Measurements from ENCODE around the gene PPP1R9B. TPM values are rescaled to one million over a fixed set of nuclear protein-coding genes. Genes with fewer than 3 reads are reported as not detected.

Gene PPP1R9B
- total RNA-seq, 2 donors from 2014 or later = 82.9 to 111 TPM

- H3K9me3 ChIP-seq (ENCODE audit: control insufficient read depth, low read length, poor library complexity, severe bottlenecking) = no peaks in the 10 kb centered on the region
- no peak for ATAC-seq
- DNase-seq = no peak
- H3K27ac Mint-ChIP-seq = no peak overlapping the region
- peaks cover 9% of the 10 kb centered on the region for H3K36me3 Mint-ChIP-seq (ENCODE audit: low read depth)
- no peak overlapping the region for H3K4me3 Mint-ChIP-seq
- H3K27me3 Mint-ChIP-seq = no peaks in the 10 kb centered on the region
- peaks cover 2% of the 10 kb centered on the region for H3K4me1 Mint-ChIP-seq
Measured at GRCh38 chr17:50108556-50108955, 41.9 kb downstream of the PPP1R9B start.

GRCh38 chr17:50107790-50108414 lies 42.6 kb downstream of the PPP1R9B start:
- H3K9me3 ChIP-seq (ENCODE audit: control insufficient read depth, low read length, poor library complexity, severe bottlenecking) = no peaks in the 10 kb centered on the region
- Mint-ChIP-seq H3K36me3 (ENCODE audit: low read depth) (peaks cover 9% of the 10 kb centered on the region), H3K27ac (no peak overlapping the region), H3K4me3 (no peak overlapping the region), H3K4me1 (peaks cover 5% of the 10 kb centered on the region), H3K27me3 (no peaks in the 10 kb centered on the region)
- DNase-seq (no peak), ATAC-seq (no peak)

- Mint-ChIP-seq H3K36me3 (ENCODE audit: low read depth) (peaks cover 9% of the 10 kb centered on the region), H3K27ac (no peak overlapping the region), H3K4me1 (peaks cover 5% of the 10 kb centered on the region), H3K4me3 (no peak overlapping the region), H3K27me3 (no peaks in the 10 kb centered on the region)
- DNase-seq (no peak), ATAC-seq (no peak)
- no peaks in the 10 kb centered on the region for H3K9me3 ChIP-seq (ENCODE audit: control insufficient read depth, low read length, poor library complexity, severe bottlenecking)
Measured at GRCh38 chr17:50106393-50107131, 43.9 kb downstream of the PPP1R9B start.

GRCh38 chr17:50105811-50106210 lies 44.7 kb downstream of the PPP1R9B start:
- DNase-seq (no peak), ATAC-seq (no peak)
- peaks cover 5% of the 10 kb centered on the region for H3K4me1 Mint-ChIP-seq

GRCh38 chr17:50103941-50104340 lies 46.5 kb downstream of the PPP1R9B start:
- H3K36me3 Mint-ChIP-seq (ENCODE audit: low read depth) = peaks cover 9% of the 10 kb centered on the region
- ATAC-seq (no peak), DNase-seq (no peak)
- H3K27ac Mint-ChIP-seq = no peak overlapping the region
- H3K9me3 ChIP-seq (ENCODE audit: control insufficient read depth, low read length, poor library complexity, severe bottlenecking) = no peaks in the 10 kb centered on the region
- H3K4me1 Mint-ChIP-seq = peaks cover 13% of the 10 kb centered on the region
- H3K4me3 Mint-ChIP-seq = no peak overlapping the region
- no peaks in the 10 kb centered on the region for H3K27me3 Mint-ChIP-seq

More at GRCh38 chr17:50105811-50106210, 44.7 kb downstream of the PPP1R9B start:
- no peaks in the 10 kb centered on the region for H3K9me3 ChIP-seq (ENCODE audit: control insufficient read depth, low read length, poor library complexity, severe bottlenecking)
- Mint-ChIP-seq H3K36me3 (ENCODE audit: low read depth) (peaks cover 9% of the 10 kb centered on the region), H3K4me3 (no peak overlapping the region), H3K27ac (no peak overlapping the region), H3K27me3 (no peaks in the 10 kb centered on the region)

- DNase-seq = no peak
- Mint-ChIP-seq H3K4me3 (no peak overlapping the region), H3K36me3 (ENCODE audit: low read depth) (peaks cover 6% of the 10 kb centered on the region), H3K27ac (no peak overlapping the region), H3K27me3 (no peaks in the 10 kb centered on the region), H3K4me1 (peaks cover 13% of the 10 kb centered on the region)
- H3K9me3 ChIP-seq (ENCODE audit: control insufficient read depth, low read length, poor library complexity, severe bottlenecking) = no peaks in the 10 kb centered on the region
- ATAC-seq = no peak
Measured at GRCh38 chr17:50103252-50103651, 47.2 kb downstream of the PPP1R9B start.

- no peaks in the 10 kb centered on the region for H3K9me3 ChIP-seq (ENCODE audit: control insufficient read depth, low read length, poor library complexity, severe bottlenecking)
- no peak for ATAC-seq
- DNase-seq = no peak
- no peak overlapping the region for H3K27ac Mint-ChIP-seq
- no peaks in the 10 kb centered on the region for H3K27me3 Mint-ChIP-seq
- peaks cover 15% of the 10 kb centered on the region for H3K4me1 Mint-ChIP-seq
- peaks cover 6% of the 10 kb centered on the region for H3K36me3 Mint-ChIP-seq (ENCODE audit: low read depth)
- no peak overlapping the region for H3K4me3 Mint-ChIP-seq
Measured at GRCh38 chr17:50102164-50102991, 48.1 kb downstream of the PPP1R9B start.

GRCh38 chr17:50101346-50102163 lies 48.9 kb downstream of the PPP1R9B start:
- Mint-ChIP-seq H3K27me3 (no peaks in the 10 kb centered on the region), H3K27ac (no peak overlapping the region), H3K4me1 (peaks cover 21% of the 10 kb centered on the region), H3K4me3 (no peak overlapping the region), H3K36me3 (ENCODE audit: low read depth) (peaks cover 4% of the 10 kb centered on the region)
- no peak for ATAC-seq
- no peak for DNase-seq
- H3K9me3 ChIP-seq (ENCODE audit: control insufficient read depth, low read length, poor library complexity, severe bottlenecking) = no peaks in the 10 kb centered on the region

GRCh38 chr17:50100921-50101345 lies 49.5 kb downstream of the PPP1R9B start:
- DNase-seq = no peak
- no peak overlapping the region for H3K4me3 Mint-ChIP-seq
- H3K27ac Mint-ChIP-seq = no peak overlapping the region
- peaks cover 2% of the 10 kb centered on the region for H3K36me3 Mint-ChIP-seq (ENCODE audit: low read depth)
- ATAC-seq = no peak
- H3K4me1 Mint-ChIP-seq = peaks cover 23% of the 10 kb centered on the region
- no peaks in the 10 kb centered on the region for H3K9me3 ChIP-seq (ENCODE audit: control insufficient read depth, low read length, poor library complexity, severe bottlenecking)
- no peaks in the 10 kb centered on the region for H3K27me3 Mint-ChIP-seq

- Mint-ChIP-seq H3K27ac (no peak overlapping the region), H3K4me1 (peaks cover 28% of the 10 kb centered on the region), H3K36me3 (ENCODE audit: low read depth) (peaks cover 2% of the 10 kb centered on the region), H3K27me3 (no peaks in the 10 kb centered on the region), H3K4me3 (no peak overlapping the region)
- H3K9me3 ChIP-seq (ENCODE audit: control insufficient read depth, low read length, poor library complexity, severe bottlenecking) = no peaks in the 10 kb centered on the region
- ATAC-seq (no peak), DNase-seq (no peak)
Measured at GRCh38 chr17:50100480-50100883, 50.0 kb downstream of the PPP1R9B start.

- Mint-ChIP-seq H3K36me3 (ENCODE audit: low read depth) (peaks cover 4% of the 10 kb centered on the region), H3K4me3 (no peak overlapping the region), H3K27me3 (no peaks in the 10 kb centered on the region), H3K27ac (no peak overlapping the region), H3K4me1 (peaks cover 36% of the 10 kb centered on the region)
- no peaks in the 10 kb centered on the region for H3K9me3 ChIP-seq (ENCODE audit: control insufficient read depth, low read length, poor library complexity, severe bottlenecking)
- DNase-seq (no peak), ATAC-seq (no peak)
Measured at GRCh38 chr17:50099003-50099402, 51.5 kb downstream of the PPP1R9B start.

GRCh38 chr17:50098583-50098982 lies 51.9 kb downstream of the PPP1R9B start:
- no peak overlapping the region for H3K27ac Mint-ChIP-seq
- no peak for ATAC-seq
- H3K9me3 ChIP-seq (ENCODE audit: control insufficient read depth, low read length, poor library complexity, severe bottlenecking) = no peaks in the 10 kb centered on the region
- H3K4me1 Mint-ChIP-seq = peaks cover 36% of the 10 kb centered on the region
- no peaks in the 10 kb centered on the region for H3K27me3 Mint-ChIP-seq
- no peak overlapping the region for H3K4me3 Mint-ChIP-seq
- peaks cover 4% of the 10 kb centered on the region for H3K36me3 Mint-ChIP-seq (ENCODE audit: low read depth)
- DNase-seq = no peak

- Mint-ChIP-seq H3K27me3 (no peaks in the 10 kb centered on the region), H3K27ac (no peak overlapping the region), H3K36me3 (ENCODE audit: low read depth) (peaks cover 4% of the 10 kb centered on the region), H3K4me3 (no peak overlapping the region), H3K4me1 (peaks cover 37% of the 10 kb centered on the region)
- no peaks in the 10 kb centered on the region for H3K9me3 ChIP-seq (ENCODE audit: control insufficient read depth, low read length, poor library complexity, severe bottlenecking)
- DNase-seq (no peak), ATAC-seq (no peak)
Measured at GRCh38 chr17:50097926-50098325, 52.6 kb downstream of the PPP1R9B start.

Data from T-helper 17 cell (primary cell).